HepG2 (cell line): ENCODE data around the gene SLC5A6. TPM values are rescaled to one million over a fixed set of nuclear protein-coding genes. Genes with fewer than 3 reads are reported as not detected.

Experiments
- CEBPG ChIP-seq: IDR thresholded peaks from 2 replicates; pipeline ENCODE4 v1.6.1; 2016
- CREM ChIP-seq, 2 experiments: sonication (generic) in 1 of 2; formaldehyde crosslinking in 1 of 2; IDR thresholded peaks; 2 replicates each; pipeline versions ENCODE4 v1.4.0 to v1.6.1; 2016 to 2020; ENCODE audit warnings: antibody characterized with exemption in 1 of 2, mild to moderate bottlenecking in 1 of 2, missing genetic modification reagents in 1 of 2
- MXI1 ChIP-seq: IDR thresholded peaks from 3 replicates; pipeline ENCODE4 v1.6.1; 2012; ENCODE audit warnings: low read depth, low read length, inconsistent platforms, borderline replicate concordance
- PCBP2 ChIP-seq: fragments of 200-400 bp; formaldehyde crosslinking; optimal IDR thresholded peaks from 2 replicates; pipeline ENCODE3; 2018; ENCODE audit warnings: low read length, low read depth; ENCODE audit not compliant: poor library complexity, severe bottlenecking
- TBX3 ChIP-seq: fragments of 450-650 bp; IDR thresholded peaks from 2 replicates; pipeline ENCODE4 v1.6.1; 2017; ENCODE audit warnings: antibody characterized with exemption, mild to moderate bottlenecking, inconsistent platforms, borderline replicate concordance
- ZBTB3 ChIP-seq: sonication (generic); formaldehyde crosslinking; IDR thresholded peaks from 2 replicates; pipeline ENCODE4 v1.4.0; 2020; ENCODE audit warnings: low read depth, mild to moderate bottlenecking, moderate library complexity, missing genetic modification reagents, borderline replicate concordance
- ZNF17 ChIP-seq: sonication (generic); formaldehyde crosslinking; IDR thresholded peaks from 2 replicates; pipeline ENCODE4 v1.5.0; 2020; ENCODE audit warnings: mild to moderate bottlenecking, missing genetic modification reagents
- ZSCAN12 ChIP-seq: sonication (generic); formaldehyde crosslinking; IDR thresholded peaks from 2 replicates; pipeline ENCODE4 v1.9.0; 2021; ENCODE audit warnings: mild to moderate bottlenecking, missing genetic modification reagents
- ZSCAN30 ChIP-seq: sonication (generic); formaldehyde crosslinking; IDR thresholded peaks from 2 replicates; pipeline ENCODE4 v1.5.0; 2020; ENCODE audit warnings: mild to moderate bottlenecking, missing genetic modification reagents
- polyA plus RNA-seq, 8 experiments: library from polyadenylated mRNA; depleted of rRNA in 3 of 8; stranded (reverse) in 7 of 8; unstranded in 1 of 8; fragments of >200 nt; fragmentation: Illumina TruSeq in 4 of 8; extraction: Trizol in 4 of 8; gene quantifications; 2 replicates each; pipeline versions ENCODE4 v1.2.1 to v1.2.3, GENCODE V29; 2011 to 2016; ENCODE audit warnings: low read depth in 4 of 8, missing spikeins in 1 of 8, mixed read lengths in 1 of 8; ENCODE audit not compliant: insufficient read depth in 1 of 8
- total RNA-seq, 5 experiments: library from RNA; depleted of rRNA; stranded (reverse); fragments of >200 nt; fragmentation: Illumina TruSeq; extraction: Trizol; gene quantifications; 2 replicates each; pipeline ENCODE4 v1.2.3, GENCODE V29; 2016; ENCODE audit warnings: low read depth in 1 of 5
- TF ChIP-seq, protein P1 (sequence below): sonication (generic); formaldehyde crosslinking; IDR thresholded peaks from 2 replicates; pipeline ENCODE4 v1.4.0; 2020; ENCODE audit warnings: low read depth, missing genetic modification reagents
- TF ChIP-seq, protein P2 (sequence below): sonication (generic); formaldehyde crosslinking; IDR thresholded peaks from 2 replicates; pipeline ENCODE4 v1.4.0; 2020; ENCODE audit warnings: missing genetic modification reagents
- TF ChIP-seq, protein P3 (sequence below): sonication (generic); formaldehyde crosslinking; IDR thresholded peaks from 2 replicates; pipeline ENCODE4 v1.8.0; 2022; ENCODE audit warnings: mild to moderate bottlenecking, missing genetic modification reagents; ENCODE audit not compliant: insufficient replicate concordance
- TF ChIP-seq, protein P4 (sequence below): sonication (generic); formaldehyde crosslinking; IDR thresholded peaks from 2 replicates; pipeline ENCODE4 v1.5.1; 2020; ENCODE audit warnings: missing genetic modification reagents, mild to moderate bottlenecking, borderline replicate concordance
- TF ChIP-seq, protein P5 (sequence below): sonication (generic); formaldehyde crosslinking; IDR thresholded peaks from 2 replicates; pipeline ENCODE4 v1.5.1; 2020; ENCODE audit warnings: mild to moderate bottlenecking, missing genetic modification reagents, moderate library complexity

Gene SLC5A6
- total and polyA plus RNA-seq, 2 of the 13 experiments (the other 11 are each of a cell fraction or from before 2014, with no cell fraction given) = 135 to 417 TPM

DNA sequence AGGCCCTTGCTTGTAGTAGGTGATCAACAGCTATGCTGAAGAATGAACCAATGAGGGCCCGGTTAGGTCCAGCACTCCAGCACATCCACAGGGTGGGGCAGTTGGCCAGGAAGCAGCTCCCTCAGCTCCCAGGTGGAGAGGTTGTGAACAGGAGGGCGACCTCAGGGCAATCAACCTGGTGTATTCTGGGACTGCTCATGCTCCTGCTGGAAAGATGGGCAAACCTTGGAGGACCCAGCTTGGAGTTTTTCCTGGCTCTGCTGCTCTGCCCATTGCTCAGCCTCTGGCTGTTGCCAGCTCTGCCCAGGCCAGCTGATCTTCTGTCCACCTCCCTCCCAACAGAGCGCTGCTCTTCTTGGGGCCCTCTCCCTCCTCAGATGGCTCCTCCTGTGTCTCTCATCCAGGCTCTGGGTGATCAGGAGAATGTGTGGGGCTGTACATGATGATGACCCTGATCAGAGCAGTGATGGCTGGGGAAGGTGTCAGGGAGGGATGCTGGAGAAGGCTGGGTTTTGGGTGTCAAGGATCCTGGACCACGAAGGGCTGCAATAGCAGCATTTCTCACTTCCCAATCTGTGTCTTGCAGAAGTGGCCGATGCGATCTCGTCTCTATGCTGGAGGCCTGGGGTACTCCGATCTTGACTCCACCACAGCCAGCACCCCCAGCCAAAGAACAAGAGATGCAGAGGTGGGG, 59.8 kb downstream of the SLC5A6 start (continued):
- TF ChIP-seq, protein P1, sequence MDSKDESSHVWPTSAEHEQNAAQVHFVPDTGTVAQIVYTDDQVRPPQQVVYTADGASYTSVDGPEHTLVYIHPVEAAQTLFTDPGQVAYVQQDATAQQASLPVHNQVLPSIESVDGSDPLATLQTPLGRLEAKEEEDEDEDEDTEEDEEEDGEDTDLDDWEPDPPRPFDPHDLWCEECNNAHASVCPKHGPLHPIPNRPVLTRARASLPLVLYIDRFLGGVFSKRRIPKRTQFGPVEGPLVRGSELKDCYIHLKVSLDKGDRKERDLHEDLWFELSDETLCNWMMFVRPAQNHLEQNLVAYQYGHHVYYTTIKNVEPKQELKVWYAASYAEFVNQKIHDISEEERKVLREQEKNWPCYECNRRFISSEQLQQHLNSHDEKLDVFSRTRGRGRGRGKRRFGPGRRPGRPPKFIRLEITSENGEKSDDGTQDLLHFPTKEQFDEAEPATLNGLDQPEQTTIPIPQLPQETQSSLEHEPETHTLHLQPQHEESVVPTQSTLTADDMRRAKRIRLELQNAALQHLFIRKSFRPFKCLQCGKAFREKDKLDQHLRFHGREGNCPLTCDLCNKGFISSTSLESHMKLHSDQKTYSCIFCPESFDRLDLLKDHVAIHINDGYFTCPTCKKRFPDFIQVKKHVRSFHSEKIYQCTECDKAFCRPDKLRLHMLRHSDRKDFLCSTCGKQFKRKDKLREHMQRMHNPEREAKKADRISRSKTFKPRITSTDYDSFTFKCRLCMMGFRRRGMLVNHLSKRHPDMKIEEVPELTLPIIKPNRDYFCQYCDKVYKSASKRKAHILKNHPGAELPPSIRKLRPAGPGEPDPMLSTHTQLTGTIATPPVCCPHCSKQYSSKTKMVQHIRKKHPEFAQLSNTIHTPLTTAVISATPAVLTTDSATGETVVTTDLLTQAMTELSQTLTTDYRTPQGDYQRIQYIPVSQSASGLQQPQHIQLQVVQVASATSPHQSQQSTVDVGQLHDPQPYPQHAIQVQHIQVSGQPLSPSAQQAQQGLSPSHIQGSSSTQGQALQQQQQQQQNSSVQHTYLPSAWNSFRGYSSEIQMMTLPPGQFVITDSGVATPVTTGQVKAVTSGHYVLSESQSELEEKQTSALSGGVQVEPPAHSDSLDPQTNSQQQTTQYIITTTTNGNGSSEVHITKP (CRISPR knock-in tag) = no peak
- TF ChIP-seq CEBPG (CRISPR knock-in tag) (peak; percentile 28; the same call in 1 of the 2 replicates), ZSCAN12 (CRISPR knock-in tag) (no peak), TBX3 (no peak), PCBP2 (no peak), ZSCAN30 (CRISPR knock-in tag) (no peak), MXI1 (0 out of 3 replicates have a peak, but pooled peaks have one; percentile 15), ZBTB3 (CRISPR knock-in tag) (no peak), ZNF17 (CRISPR knock-in tag) (no peak), CREM (IDR thresholded peaks at IDR 0.05) (no peak), CREM (CRISPR knock-in tag; IDR thresholded peaks at IDR 0.05) (no peak)
- TF ChIP-seq, protein P2, sequence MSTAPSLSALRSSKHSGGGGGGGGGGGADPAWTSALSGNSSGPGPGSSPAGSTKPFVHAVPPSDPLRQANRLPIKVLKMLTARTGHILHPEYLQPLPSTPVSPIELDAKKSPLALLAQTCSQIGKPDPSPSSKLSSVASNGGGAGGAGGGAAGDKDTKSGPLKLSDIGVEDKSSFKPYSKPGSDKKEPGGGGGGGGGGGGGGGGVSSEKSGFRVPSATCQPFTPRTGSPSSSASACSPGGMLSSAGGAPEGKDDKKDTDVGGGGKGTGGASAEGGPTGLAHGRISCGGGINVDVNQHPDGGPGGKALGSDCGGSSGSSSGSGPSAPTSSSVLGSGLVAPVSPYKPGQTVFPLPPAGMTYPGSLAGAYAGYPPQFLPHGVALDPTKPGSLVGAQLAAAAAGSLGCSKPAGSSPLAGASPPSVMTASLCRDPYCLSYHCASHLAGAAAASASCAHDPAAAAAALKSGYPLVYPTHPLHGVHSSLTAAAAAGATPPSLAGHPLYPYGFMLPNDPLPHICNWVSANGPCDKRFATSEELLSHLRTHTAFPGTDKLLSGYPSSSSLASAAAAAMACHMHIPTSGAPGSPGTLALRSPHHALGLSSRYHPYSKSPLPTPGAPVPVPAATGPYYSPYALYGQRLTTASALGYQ = no peak
- TF ChIP-seq, protein P3, sequence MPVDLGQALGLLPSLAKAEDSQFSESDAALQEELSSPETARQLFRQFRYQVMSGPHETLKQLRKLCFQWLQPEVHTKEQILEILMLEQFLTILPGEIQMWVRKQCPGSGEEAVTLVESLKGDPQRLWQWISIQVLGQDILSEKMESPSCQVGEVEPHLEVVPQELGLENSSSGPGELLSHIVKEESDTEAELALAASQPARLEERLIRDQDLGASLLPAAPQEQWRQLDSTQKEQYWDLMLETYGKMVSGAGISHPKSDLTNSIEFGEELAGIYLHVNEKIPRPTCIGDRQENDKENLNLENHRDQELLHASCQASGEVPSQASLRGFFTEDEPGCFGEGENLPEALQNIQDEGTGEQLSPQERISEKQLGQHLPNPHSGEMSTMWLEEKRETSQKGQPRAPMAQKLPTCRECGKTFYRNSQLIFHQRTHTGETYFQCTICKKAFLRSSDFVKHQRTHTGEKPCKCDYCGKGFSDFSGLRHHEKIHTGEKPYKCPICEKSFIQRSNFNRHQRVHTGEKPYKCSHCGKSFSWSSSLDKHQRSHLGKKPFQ (CRISPR knock-in tag) = no peak
- TF ChIP-seq, protein P4, sequence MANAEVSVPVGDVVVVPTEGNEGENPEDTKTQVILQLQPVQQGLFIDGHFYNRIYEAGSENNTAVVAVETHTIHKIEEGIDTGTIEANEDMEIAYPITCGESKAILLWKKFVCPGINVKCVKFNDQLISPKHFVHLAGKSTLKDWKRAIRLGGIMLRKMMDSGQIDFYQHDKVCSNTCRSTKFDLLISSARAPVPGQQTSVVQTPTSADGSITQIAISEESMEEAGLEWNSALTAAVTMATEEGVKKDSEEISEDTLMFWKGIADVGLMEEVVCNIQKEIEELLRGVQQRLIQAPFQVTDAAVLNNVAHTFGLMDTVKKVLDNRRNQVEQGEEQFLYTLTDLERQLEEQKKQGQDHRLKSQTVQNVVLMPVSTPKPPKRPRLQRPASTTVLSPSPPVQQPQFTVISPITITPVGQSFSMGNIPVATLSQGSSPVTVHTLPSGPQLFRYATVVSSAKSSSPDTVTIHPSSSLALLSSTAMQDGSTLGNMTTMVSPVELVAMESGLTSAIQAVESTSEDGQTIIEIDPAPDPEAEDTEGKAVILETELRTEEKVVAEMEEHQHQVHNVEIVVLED (CRISPR knock-in tag) = no peak
- TF ChIP-seq, protein P5, sequence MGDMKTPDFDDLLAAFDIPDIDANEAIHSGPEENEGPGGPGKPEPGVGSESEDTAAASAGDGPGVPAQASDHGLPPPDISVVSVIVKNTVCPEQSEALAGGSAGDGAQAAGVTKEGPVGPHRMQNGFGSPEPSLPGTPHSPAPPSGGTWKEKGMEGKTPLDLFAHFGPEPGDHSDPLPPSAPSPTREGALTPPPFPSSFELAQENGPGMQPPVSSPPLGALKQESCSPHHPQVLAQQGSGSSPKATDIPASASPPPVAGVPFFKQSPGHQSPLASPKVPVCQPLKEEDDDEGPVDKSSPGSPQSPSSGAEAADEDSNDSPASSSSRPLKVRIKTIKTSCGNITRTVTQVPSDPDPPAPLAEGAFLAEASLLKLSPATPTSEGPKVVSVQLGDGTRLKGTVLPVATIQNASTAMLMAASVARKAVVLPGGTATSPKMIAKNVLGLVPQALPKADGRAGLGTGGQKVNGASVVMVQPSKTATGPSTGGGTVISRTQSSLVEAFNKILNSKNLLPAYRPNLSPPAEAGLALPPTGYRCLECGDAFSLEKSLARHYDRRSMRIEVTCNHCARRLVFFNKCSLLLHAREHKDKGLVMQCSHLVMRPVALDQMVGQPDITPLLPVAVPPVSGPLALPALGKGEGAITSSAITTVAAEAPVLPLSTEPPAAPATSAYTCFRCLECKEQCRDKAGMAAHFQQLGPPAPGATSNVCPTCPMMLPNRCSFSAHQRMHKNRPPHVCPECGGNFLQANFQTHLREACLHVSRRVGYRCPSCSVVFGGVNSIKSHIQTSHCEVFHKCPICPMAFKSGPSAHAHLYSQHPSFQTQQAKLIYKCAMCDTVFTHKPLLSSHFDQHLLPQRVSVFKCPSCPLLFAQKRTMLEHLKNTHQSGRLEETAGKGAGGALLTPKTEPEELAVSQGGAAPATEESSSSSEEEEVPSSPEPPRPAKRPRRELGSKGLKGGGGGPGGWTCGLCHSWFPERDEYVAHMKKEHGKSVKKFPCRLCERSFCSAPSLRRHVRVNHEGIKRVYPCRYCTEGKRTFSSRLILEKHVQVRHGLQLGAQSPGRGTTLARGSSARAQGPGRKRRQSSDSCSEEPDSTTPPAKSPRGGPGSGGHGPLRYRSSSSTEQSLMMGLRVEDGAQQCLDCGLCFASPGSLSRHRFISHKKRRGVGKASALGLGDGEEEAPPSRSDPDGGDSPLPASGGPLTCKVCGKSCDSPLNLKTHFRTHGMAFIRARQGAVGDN (CRISPR knock-in tag) = peak; percentile 88
